OCI-LY7 (cell line): ENCODE data around the gene SLC25A1. TPM values are rescaled to one million over a fixed set of nuclear protein-coding genes. Genes with fewer than 3 reads are reported as not detected.

Source experiments
- BruUV-seq: library from RNA; stranded (reverse); fragments of 400-500 nt; replicated peaks from 2 replicates; lab custom pipeline; 2021; lab: Mats Ljungman, UMichigan
- CTCF ChIA-PET: fragments of 300-600 bp; sonication (Branson Sonifier 250); formaldehyde crosslinking; loops from one replicate; lab custom pipeline; 2022; ENCODE audit warnings: antibody characterized with exemption; ENCODE audit not compliant: unreplicated experiment; lab: Charles Lee
- POLR2A ChIA-PET: fragments of 300-600 bp; sonication (Branson Sonifier 250); formaldehyde crosslinking; loops from one replicate; lab custom pipeline; 2022; ENCODE audit warnings: antibody characterized with exemption; lab: Charles Lee
- DNase-seq: peaks from one replicate; pipeline ENCODE4 v3.0.0-alpha.2; 2015; ENCODE audit warnings: low spot score
- H2AFZ ChIP-seq: fragments of 200-600 bp; sonication (generic), shearing (Covaris generic); 2 replicates; pipeline ENCODE4 v1.6.1; 2014; ENCODE audit warnings: mild to moderate bottlenecking, antibody characterized with exemption, low read length, moderate library complexity
- H3K27ac ChIP-seq: fragments of 200-600 bp; sonication (generic); 2 replicates; pipeline ENCODE4 v1.5.1; 2014; ENCODE audit warnings: mixed run types, low read depth, mild to moderate bottlenecking, moderate library complexity, low read length, inconsistent platforms; ENCODE audit not compliant: poor library complexity, severe bottlenecking
- H3K36me3 ChIP-seq: fragments of 200-600 bp; sonication (generic); 2 replicates; pipeline ENCODE4 v1.6.1; 2014; ENCODE audit warnings: mild to moderate bottlenecking, antibody characterized with exemption, low read length, moderate library complexity, mixed read lengths; ENCODE audit not compliant: insufficient read depth
- H3K4me1 ChIP-seq: fragments of 200-600 bp; sonication (generic); 2 replicates; pipeline ENCODE4 v1.5.1; 2014; ENCODE audit warnings: mild to moderate bottlenecking, low read length; ENCODE audit not compliant: insufficient read depth, poor library complexity, severe bottlenecking
- H3K4me2 ChIP-seq: fragments of 200-600 bp; sonication (generic); 2 replicates; pipeline ENCODE4 v1.6.1; 2014; ENCODE audit warnings: mild to moderate bottlenecking, low read length
- H3K4me3 ChIP-seq: fragments of 200-600 bp; sonication (generic); 2 replicates; pipeline ENCODE4 v1.5.1; 2014; ENCODE audit warnings: mild to moderate bottlenecking, low read depth, low read length; ENCODE audit not compliant: poor library complexity, severe bottlenecking
- H3K79me2 ChIP-seq: fragments of 200-600 bp; sonication (generic); 2 replicates; pipeline ENCODE4 v1.6.1; 2016; ENCODE audit warnings: low read depth, mild to moderate bottlenecking, low read length, moderate library complexity, mixed read lengths; ENCODE audit not compliant: insufficient read depth
- H3K9me2 ChIP-seq: fragments of 200-600 bp; sonication (generic); 2 replicates; pipeline ENCODE4 v1.6.1; 2016; ENCODE audit warnings: mild to moderate bottlenecking, low read length, mixed read lengths; ENCODE audit not compliant: insufficient read depth
- H3K9me3 ChIP-seq: fragments of 200-600 bp; sonication (generic); 2 replicates; pipeline ENCODE4 v1.6.1; 2014; ENCODE audit warnings: mild to moderate bottlenecking, mixed run types, low read length, mixed read lengths
- H4K20me1 ChIP-seq: fragments of 200-600 bp; sonication (generic); 2 replicates; pipeline ENCODE4 v1.6.1; 2014; ENCODE audit warnings: mild to moderate bottlenecking, antibody characterized with exemption, low read length, moderate library complexity, mixed read lengths; ENCODE audit not compliant: insufficient read depth
- CTCF ChIP-seq: fragments of 200-600 bp; sonication (generic); conservative IDR thresholded peaks from 2 replicates; pipeline ENCODE4 v1.5.1; 2014; ENCODE audit warnings: mild to moderate bottlenecking, antibody characterized with exemption, low read length, moderate library complexity, mixed read lengths
- EZH2phosphoT487 ChIP-seq: fragments of 200-600 bp; sonication (generic); IDR thresholded peaks from 2 replicates; pipeline ENCODE4 v1.6.1; 2018; ENCODE audit warnings: low read depth, borderline replicate concordance, mild to moderate bottlenecking, mixed run types, antibody characterized with exemption, low read length, moderate library complexity, mixed read lengths
- intact Hi-C: fragments of 100-400 bp; cut with micrococcal nuclease; formaldehyde crosslinking; loops from one replicate; pipeline ENCODE4 v1.10.0; 2022; ENCODE audit not compliant: unreplicated experiment
- total RNA-seq, 2 experiments: library from RNA; depleted of rRNA in 1 of 2; stranded (reverse); fragments of >200 nt in 1 of 2; shearing (Covaris generic) in 1 of 2; gene quantifications; 2 replicates each; pipeline ENCODE4 v1.2.3, GENCODE V29; 2014 to 2022

SLC25A1 gene
- total RNA-seq, 2 experiments from 2014 or later: 59.5 to 117 TPM

GRCh38 chr22:19132693-19133400 is 45.7 kb downstream of the SLC25A1 start:
- ChIA-PET POLR2A (interaction anchor here (0.9 kb wide), 1 partner anchor 34 kb away, joined by 3 read pairs; no protein-coding TSS in a partner anchor), CTCF (no interaction called here)
- no peaks in the 10 kb centered on the region for H3K9me2 ChIP-seq
- TF ChIP-seq EZH2phosphoT487 (no peak), CTCF (no peak)
- no peaks in the 10 kb centered on the region for H3K79me2 ChIP-seq
- no peak for DNase-seq
- H3K9me3 ChIP-seq: no peaks in the 10 kb centered on the region
- peaks cover 40% of the 10 kb centered on the region for H3K36me3 ChIP-seq
- BruUV-seq: no TSS peak
- no peak overlapping the region for H3K4me3 ChIP-seq
- no peak overlapping the region for H3K27ac ChIP-seq
- H2AFZ ChIP-seq: no peak overlapping the region
- intact Hi-C loops: no loop called here
- H3K4me2 ChIP-seq: no peak overlapping the region
- H4K20me1 ChIP-seq: no peaks in the 10 kb centered on the region
- peaks cover 10% of the 10 kb centered on the region for H3K4me1 ChIP-seq

- Histone ChIP-seq H3K79me2 (no peaks in the 10 kb centered on the region), H3K4me1 (peaks cover 10% of the 10 kb centered on the region), H3K9me2 (no peaks in the 10 kb centered on the region), H3K4me3 (no peak overlapping the region), H2AFZ (no peak overlapping the region), H3K9me3 (no peaks in the 10 kb centered on the region), H4K20me1 (no peaks in the 10 kb centered on the region), H3K36me3 (peaks cover 34% of the 10 kb centered on the region), H3K27ac (no peak overlapping the region), H3K4me2 (no peak overlapping the region)
- no peak for DNase-seq
- TF ChIP-seq CTCF (no peak), EZH2phosphoT487 (no peak)
- BruUV-seq: no TSS peak
- CTCF ChIA-PET: no interaction called here
- POLR2A ChIA-PET: interaction anchor here (0.9 kb wide), 1 partner anchor 9 kb away, joined by 3 read pairs; no protein-coding TSS in a partner anchor
- intact Hi-C loops: no loop called here
Measured at GRCh38 chr22:19132153-19132552, 46.4 kb downstream of the SLC25A1 start.

GRCh38 chr22:19131685-19132015 is 46.9 kb downstream of the SLC25A1 start:
- BruUV-seq: no TSS peak
- Histone ChIP-seq H3K4me1 (peaks cover 10% of the 10 kb centered on the region), H3K9me2 (no peaks in the 10 kb centered on the region), H3K36me3 (peaks cover 29% of the 10 kb centered on the region), H3K4me2 (no peak overlapping the region), H4K20me1 (no peaks in the 10 kb centered on the region), H3K9me3 (no peaks in the 10 kb centered on the region), H3K79me2 (no peaks in the 10 kb centered on the region), H3K4me3 (no peak overlapping the region), H3K27ac (no peak overlapping the region), H2AFZ (no peak overlapping the region)
- intact Hi-C loops: no loop called here
- DNase-seq: no peak
- POLR2A ChIA-PET: interaction anchor here (0.9 kb wide), 1 partner anchor 10 kb away, joined by 3 read pairs; no protein-coding TSS in a partner anchor
- TF ChIP-seq EZH2phosphoT487 (no peak), CTCF (no peak)
- CTCF ChIA-PET: no interaction called here
